Measurements from ENCODE around the gene WDR26.
A peak's percentile ranks its signal among the peaks of the same experiment; 100 is the strongest.
"Not testable (repeated sequence)": the region's sequence is repeated elsewhere in the genome, so short reads cannot be mapped to it uniquely, and the experiment has no call there.

Gene WDR26

DNA sequence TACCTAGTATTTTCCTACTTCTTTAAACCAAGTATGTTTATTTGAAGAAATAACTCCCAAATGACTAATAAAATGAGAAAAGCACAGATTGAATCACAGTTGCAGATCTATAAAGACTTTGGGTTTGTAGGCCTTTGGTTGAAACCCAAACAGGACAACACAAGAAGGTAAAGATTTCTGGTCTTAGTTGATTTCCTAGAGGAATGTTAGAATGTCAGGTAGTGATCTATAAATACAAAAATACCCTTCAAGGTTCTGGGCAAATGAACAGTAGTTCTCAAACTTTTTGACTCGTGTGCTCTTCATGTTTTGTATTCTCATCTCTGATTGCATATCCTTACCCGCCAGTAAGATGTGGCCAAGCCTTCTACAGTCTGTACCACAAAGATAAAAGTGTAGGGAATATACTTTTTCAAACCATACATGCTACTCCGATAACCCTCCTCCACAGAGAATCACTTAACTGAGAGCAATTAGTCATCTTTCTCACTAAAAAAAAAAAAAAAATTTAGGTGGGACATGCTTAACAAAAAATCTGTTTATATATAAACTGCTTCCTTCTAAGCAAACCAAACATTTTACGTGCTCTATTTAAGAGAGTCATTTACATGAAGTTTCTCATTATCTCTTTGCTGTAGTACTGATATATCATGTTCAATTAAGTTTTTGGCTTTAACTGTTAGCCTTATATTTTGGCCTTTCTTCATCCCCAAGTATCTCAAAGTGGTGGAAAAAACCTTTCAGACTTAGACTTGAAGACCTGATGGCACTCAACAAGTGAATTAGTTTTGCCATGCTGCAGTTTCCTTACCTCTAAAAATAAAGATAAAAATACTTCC is 42.0 kb downstream of the WDR26 start:
- DNase-seq (ENCODE audit: low spot score): no peak

DNA sequence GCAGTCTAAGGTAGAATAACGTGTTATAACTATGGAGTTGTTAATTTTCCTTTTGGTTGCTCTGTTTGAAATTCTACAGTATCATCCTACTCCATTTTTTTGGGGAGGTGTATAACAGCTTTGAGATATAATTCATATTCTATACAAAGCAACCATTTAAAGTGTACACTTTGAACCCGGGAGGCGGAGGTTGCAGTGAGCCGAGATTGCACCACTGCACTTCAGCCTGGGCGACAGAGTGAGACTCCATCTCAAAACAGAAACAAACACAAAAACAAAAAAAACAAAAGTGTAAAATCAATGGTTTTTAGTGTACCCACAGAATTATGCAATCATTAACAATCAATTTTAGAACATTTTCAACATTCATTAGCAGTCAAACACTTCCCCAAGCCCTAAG is 44.1 kb downstream of the WDR26 start:
- no peak for DNase-seq (ENCODE audit: low spot score)

DNA sequence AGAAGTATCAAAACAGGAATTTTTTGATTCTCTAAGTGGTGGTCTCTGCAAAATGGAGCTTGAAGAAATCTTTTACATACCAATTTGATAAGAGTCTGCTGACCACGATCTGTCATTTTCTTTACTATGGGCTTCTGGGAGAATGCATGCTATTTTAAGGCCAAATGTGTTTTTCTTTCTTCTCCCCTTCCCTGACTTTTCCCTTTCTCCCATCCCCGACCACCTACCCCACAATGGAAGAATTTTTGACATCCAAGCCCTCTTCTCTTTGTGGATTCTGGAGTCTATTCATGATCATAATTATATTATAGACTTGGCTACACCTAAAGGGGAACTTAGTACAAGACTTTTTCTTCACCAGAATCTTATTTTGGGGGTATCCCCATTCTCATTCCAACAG is 46.7 kb downstream of the WDR26 start:
- DNase-seq (ENCODE audit: low spot score): no peak

DNA sequence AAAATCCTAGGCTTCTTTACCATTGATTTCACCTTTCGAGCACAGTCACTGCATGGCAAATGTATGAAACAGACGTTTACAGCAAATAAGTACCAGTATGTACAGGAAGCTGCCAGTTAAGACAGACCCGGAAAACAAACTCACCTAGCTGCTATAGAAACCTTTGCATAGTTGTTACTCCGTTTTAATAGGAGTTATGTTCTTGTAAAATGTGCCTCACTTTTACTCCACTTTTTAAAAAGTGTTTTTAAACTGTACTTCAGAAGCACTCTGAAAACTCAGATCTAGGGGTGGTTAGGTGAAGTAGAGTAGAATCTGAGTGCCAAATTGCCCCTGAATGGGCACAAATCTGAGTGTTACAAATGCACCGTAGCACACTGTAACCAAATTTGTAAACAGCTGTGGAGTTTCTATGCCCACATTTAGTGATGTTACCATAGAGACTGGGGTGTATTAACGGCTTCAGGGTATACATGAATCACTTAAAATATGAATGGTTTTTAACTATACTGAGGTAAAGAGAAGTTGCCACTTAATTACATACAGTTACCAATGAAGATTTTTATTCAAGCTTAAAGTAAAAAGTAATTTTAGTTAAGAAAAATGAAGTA is 47.2 kb downstream of the WDR26 start:
- no peak for DNase-seq (ENCODE audit: low spot score)

DNA sequence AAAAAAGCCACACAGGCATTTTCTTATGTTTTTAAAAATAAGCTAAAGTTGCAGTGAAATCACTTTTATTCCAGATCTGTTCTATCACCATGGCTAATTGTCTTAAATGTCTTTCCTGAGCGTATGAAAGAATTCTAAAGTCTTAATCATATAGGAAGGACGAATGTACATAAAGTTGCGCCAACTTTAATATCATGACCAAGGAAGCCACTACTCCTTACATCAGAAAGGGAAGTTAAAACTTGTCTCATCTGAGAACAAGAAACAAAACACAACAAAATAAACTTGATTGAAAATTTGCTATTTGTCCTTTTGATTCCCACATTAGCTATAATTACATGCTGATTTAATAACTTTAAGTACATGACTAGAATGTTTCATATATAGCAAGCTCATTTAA is 51.4 kb downstream of the WDR26 start:
- DNase-seq (ENCODE audit: low spot score): no peak

DNA sequence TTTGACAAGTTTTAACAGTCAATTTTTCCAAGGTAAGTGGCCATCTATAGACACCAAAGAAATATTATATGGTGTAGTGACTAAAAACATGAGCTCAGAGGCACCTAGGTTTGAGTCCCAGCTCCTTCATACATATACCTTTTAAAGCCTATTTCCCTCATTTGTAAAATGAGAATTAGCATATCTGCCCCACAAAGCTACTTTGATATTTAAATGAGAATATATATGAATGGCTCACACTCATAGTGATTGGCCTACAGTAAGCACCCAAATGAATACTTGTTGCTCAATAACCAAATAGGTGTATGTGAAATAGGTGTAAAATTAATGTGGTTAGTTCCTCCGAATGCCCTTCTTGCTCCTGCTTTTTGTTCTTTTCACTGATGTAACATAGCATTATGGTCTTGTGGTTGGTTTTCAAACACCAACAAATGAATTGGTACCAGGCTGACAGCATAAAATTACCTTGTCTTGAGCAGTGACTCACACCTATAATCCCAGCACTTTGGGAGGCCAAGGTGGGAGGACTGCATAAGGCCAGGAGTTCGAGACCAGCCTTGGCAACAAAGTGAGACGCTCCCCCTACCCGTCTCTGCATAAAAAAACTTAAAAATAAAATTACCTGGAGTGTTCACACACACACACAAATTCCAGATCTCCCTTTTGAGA is 52.6 kb downstream of the WDR26 start:
- DNase-seq (ENCODE audit: low spot score): no peak

DNA sequence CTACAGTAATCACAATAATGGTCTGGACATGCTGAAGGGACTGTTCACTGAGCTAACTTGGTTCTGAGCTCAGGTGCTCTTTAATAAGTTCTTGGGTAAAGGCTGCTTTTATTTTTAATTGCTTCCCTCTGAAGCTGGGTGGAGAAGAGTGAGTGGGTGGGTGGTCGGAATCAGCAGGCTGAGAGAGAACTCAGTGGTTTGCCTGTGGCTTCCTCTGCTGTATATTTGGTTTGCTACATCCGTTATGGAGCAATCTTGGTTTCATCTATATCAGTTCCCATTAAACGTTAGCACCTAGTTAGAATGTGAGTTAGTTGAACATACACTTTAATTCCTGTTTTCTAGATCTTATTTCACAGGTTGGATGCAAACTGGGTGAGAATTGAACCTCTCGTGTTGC is 54.6 kb downstream of the WDR26 start:
- no peak for DNase-seq (ENCODE audit: low spot score)

DNA sequence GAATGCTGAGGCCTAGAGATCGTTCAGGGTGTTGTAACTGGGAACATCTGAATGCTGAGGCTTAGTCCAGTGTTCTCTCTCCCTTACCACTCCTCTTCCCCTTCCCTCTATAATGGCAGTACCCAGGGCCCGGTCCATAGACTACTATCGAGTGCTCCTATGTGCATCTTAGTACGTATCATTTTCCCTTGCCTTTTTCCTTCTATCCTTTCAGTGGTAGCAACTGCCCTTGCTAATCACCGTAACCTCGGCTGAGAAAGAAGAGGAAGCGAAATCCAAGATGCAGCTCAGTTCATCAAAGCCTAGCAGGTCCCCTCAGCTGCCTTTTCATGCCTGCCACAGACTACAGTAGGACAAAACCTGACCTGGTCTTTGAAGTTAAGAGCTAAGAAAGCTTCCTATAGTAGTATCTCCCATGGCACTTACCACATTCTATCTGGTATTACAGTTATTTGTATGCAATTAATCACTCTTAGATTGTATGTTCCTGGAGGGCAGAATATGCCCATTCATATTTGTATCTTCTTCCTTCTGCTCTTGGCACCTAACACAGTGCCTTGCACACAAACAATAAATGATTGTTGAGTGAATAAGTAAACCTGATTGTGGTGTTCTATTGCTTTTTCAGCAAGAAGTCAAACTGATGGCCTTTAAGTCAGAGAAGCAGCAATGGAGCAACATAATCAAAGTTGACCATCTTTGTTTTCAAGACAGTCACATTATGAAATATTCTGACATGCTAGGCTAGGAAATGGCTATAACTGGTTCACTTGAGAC is 55.6 kb downstream of the WDR26 start:
- no peak for DNase-seq (ENCODE audit: low spot score)

DNA sequence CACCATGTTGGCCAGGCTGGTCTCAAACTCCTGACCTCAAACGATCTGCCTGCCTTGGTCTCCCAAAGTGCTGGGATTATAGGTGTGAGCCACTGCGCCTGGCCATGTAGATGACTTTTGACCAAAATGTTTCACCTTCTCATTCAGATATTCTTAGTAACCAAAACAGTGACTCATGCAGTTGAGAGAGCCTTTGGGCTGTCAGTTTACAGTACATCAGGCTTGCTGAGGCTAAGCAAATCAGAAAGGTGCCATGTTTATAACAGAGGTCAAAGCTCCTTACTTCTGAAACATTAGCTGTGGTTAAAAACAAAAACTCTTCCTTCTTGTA is 57.0 kb downstream of the WDR26 start:
- DNase-seq (ENCODE audit: low spot score): no peak

DNA sequence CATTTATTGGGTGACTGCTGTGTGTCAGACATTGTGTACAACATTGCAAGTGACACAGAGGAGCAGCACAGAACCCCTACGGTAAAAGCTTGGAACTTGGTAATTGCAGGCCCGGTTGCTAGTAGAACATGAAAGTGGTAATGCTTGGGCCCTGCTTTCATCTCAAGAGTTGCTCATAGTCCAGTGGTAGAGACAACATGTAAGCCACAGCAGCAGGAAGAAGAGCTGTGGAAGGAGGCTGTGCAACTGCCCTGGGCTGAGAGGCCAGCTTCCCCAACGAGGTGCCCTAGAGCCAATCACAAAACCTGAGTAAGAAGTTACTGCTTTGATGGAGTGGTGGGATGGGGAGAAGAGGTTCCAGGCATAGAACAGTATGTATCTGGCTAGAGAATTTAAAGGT is 59.5 kb downstream of the WDR26 start:
- DNase-seq (ENCODE audit: low spot score): no peak

DNA sequence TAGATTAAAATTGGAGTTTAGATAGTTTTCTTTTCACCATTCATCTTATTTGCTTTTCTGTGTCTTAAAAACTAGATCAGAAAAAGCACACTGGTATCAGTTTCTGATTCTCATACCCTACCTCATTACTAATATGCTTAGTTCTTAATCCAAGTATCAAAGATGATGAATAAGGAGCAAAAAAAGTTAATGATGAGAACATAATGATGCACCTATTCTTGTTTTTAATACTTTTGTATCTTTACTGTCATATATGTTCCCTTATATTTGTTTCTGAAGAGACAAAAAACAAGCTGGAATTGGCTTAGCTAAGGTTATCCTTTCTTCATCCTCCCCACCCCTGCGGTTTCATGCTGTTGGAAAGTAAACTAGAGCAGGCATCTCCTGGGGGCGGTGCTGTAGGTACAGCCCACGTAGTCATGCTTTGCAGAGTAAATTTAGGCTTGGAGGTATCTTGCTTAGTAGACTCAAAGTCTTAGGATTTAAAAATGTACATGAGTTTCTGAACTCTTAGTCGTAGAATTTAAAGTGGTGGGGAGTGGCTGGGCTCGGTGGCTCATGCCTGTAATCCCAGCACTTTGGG is 61.5 kb downstream of the WDR26 start:
- no peak for DNase-seq (ENCODE audit: low spot score)

DNA sequence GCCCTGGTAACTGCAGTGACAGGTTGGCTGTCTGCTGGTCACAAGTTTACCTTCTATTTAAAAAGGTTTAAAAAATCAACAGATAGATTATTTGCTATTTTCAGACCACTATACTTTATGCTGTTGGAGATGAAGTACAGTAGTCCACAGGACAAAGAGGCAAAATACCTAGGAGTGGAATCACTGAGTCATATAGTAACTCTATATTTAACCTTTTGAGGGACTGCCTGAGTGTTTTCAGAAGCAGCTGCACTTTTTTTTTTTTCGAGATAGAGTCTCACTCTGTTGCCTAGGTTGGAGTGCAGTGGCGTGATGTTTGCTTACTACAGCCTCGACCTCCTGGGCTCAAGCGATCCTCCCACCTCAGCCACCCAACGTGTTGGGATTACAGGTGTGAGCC is 66.2 kb downstream of the WDR26 start:
- DNase-seq (ENCODE audit: low spot score): no peak

DNA sequence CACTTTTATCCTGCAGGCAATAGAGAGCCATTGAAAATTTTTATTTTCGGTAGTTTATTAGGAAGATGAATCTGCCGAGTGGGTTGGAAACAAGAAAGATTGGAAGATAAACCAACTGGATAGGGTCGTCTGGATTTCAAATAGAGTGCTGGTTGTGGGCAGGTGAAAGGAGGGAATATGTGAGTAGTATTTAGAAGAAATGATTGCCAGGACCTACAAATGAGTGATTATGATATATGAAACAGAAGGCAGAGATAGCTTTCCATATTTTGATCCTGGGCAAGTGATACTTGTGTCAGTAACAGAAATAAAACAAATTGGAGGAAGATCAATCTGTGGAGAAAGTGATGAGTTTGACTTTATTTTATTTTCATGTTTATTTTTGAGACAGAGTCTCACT is 75.4 kb downstream of the WDR26 start:
- no peak for DNase-seq (ENCODE audit: low spot score)

DNA sequence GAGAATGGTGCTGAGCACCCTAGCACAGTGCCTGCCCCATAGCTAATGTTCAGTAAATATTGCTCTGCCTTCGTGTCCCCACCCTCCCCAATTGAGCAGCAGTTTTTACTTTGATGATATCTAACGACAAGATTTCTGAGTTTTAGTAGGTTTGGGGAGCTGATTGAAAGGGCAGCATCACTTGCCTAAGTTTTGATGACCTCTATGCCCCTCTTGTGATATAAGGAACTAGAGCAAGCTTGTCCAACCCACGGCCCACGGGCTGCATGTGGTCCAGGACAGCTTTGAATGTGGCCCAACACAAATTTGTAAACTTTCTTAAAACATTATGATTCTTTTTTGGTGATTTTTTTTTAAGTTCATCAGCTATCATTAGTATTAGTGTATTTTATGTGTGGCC is 76.4 kb downstream of the WDR26 start:
- no peak for DNase-seq (ENCODE audit: low spot score)

DNA sequence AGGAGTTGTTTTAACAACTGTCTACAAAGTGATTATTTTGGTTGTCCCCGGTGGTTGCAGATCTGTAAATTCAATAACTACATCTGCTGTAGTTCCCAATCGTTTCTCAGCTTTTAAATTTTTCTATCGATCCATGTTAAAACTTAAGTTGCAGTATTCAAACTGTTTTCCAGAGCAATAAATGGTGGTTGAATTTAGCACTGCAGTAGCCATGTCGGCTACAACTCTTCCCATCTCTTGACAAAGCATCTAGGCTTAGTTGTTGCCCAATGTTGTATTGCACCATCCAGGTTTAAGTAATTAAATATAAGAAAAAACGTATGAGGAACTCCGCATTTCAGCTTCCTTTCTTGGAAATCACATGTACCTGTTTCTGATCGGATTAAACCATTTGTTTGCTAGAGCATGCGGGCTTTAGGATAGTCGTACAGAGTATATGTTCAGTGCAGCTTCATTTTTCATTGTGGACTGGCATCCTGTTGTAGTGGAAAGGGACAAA is 76.9 kb downstream of the WDR26 start:
- DNase-seq (ENCODE audit: low spot score): no peak

DNA sequence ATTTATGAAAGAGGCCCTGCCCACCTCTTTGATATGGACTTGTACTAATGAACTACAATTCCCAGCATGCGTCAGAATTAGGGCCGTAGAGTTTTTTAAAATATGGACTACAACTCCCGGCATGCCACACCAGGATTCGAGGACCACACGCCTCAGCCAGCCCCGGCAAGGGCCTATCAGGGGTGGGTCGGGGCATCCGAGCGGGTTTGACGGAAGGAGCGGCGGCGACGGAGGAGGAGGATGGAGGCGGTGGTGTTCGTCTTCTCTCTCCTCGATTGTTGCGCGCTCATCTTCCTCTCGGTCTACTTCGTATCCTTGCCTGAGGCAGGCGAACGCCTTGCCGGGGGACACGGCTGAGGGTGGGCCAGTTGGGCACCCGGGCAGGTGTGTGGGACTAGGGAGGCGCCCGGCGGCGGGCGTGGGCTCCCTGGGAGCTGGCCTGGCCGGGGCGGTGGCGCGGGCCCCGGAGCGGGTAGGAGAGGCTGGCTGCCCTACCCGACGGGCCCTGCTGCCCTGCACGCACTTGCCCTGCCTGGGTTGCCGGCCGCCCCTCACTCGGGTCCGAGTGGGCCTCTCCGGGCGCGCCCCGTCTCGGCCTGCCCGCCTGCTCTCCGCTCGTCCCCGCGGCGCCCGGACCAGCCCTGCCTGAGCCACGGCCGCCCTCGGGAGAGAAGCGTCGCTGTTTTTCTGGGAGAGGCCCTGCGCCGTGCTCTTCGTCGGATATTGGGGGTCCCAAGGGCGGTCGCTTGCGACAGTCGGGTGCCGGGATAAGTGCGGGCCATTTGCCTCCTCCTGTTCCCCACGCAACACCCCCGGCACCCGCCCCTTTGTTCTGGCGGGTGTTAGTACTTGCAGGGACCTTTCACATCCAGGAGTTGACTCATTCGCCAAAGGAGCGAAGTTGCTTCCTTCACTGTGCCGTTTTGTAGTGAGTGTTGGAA is 77.6 kb downstream of the WDR26 start, which contains the start of gene CNIH4:
CNIH4 (plus strand) TSS at position 195 of the 941 bp plus-strand sequence; CDS start at position 241, 46 bp downstream.
- peak; percentile 98 for DNase-seq (ENCODE audit: low spot score)

DNA sequence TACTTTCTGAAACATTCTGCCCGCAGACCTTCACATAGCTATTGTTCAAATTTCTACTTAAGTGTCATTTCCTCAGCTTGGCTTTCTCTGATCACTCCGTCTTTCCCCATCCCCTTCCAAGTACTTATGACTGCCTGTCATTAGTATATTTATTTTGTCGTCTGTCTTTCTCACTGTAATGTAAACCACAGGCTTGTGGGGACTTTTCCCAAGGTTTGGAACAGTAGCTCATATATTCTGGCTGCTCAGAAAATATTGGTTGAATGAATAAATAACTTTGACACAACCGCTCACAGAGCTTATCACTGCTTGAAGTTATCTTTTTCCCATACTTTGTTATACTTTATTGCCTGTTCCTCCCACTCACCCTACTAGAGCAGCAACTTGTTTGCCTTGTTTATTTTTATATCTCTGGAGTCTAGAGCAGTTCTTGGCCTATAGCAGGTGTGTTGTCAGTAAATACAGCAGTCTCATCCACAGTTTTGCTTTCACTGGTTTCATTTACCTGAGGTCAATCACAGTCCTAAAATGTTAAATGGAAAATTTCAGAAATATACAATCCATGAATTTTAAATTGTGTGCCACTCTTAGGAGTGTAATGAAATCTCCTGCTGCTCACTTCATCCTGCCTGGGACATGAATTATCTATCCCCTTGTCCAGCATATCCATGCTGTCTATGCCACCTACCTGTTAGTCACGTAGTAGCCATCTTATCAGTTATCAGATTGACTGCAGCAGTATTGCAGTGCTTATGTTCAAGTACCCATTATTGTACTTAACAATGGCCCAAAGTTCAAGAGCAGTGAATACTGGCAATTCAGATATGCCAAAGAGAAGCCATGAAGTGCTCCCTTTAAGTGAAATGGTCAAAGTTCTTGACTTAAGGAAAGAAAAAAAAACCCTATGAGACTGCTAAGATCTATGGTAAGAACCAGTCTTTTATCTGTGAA is 80.3 kb downstream of the WDR26 start:
- DNase-seq (ENCODE audit: low spot score): no peak

DNA sequence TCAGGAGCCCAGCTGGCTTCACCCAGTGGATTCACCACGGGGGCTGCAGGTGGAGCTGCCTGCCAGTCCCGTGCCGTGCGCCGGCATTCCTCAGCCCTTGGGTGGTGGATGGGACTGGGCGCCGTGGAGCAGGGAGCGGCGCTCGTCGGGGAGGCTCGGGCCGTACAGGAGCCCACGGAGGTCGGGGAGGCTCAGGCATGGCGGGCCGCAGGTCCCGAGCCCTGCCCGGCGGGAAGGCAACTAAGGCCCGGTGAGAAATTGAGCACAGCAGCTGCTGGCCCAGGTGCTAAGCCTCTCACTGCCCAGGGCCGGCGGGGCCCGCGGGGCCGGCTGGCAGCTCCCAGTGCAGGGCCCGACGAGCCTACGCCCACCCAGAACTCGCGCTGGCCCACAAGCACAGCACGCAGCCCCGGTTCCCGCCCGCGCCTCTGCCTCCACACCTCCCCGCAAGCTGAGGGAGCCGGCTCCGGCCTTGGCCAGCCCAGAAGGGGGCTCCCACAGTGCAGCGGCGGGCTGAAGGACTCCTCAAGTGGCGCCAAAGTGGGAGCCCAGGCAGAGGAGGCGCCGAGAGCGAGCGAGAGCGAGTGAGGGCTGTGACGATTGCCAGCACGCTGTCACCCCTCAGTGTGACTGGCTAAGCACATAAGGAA is 82.0 kb downstream of the WDR26 start:
- not testable (repeated sequence) for DNase-seq (ENCODE audit: low spot score)

DNA sequence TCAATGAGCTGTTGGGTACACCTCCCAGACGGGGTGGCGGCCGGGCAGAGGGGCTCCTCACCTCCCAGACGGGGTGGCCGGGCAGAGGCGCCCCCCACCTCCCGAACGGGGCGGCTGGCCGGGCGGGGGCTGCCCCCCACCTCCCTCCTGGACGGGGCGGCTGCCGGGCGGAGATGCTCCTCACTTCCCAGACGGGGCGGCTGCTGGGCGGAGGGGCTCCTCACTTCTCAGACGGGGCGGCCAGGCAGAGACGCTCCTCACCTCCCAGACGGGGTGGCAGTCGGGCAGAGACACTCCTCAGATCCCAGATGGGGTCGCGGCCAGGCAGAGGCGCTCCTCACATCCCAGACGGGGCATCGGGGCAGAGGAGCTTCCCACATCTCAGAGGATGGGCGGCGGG is 84.9 kb downstream of the WDR26 start:
- DNase-seq (ENCODE audit: low spot score): not testable (repeated sequence)
